Frontal cortex (tissue), 4 donors: ENCODE data around the gene ENO1. TPM values are rescaled to one million over a fixed set of nuclear protein-coding genes. Genes with fewer than 3 reads are reported as not detected.
"Not testable (repeated sequence)": the region's sequence is repeated elsewhere in the genome, so short reads cannot be mapped to it uniquely, and the experiment has no call there.

ENCODE experiments used
- DNase-seq, 2 donors: peaks; one replicate each; pipeline ENCODE4 v3.0.0; 2012; ENCODE audit warnings: low spot score in 2 of 2
- FAIRE-seq: peaks from 2 replicates; lab custom pipeline; 2012; peaks lifted over from hg19 to GRCh38; lab: Jason Lieb, UNC
- total RNA-seq: library from RNA; depleted of rRNA; stranded (reverse); fragments of >200 nt; gene quantifications from one replicate; pipeline ENCODE4 v1.2.3, GENCODE V29; 2014
- donor health status: control.
- donor health status: control.
- donor health status: control.

Gene ENO1
- total RNA-seq, 1 donor from 2014 or later = 261 TPM

GRCh38 chr1:8898418-8898817 is 19.9 kb upstream of the ENO1 start:
- DNase-seq = not testable (repeated sequence)

GRCh38 chr1:8897505-8897904 is 19.0 kb upstream of the ENO1 start:
- FAIRE-seq, DNase-seq: not testable (repeated sequence)

More at GRCh38 chr1:8898418-8898817, 19.9 kb upstream of the ENO1 start:
- FAIRE-seq = not testable (repeated sequence)

- not testable (repeated sequence) for DNase-seq, FAIRE-seq
Observed at GRCh38 chr1:8896775-8897174, 18.3 kb upstream of the ENO1 start.

GRCh38 chr1:8892026-8892425 is 13.5 kb upstream of the ENO1 start:
- FAIRE-seq (no peak), DNase-seq (no peak)

GRCh38 chr1:8891401-8891800 is 12.9 kb upstream of the ENO1 start:
- no peak for FAIRE-seq
- DNase-seq = no peak

- no peak for FAIRE-seq
- peak; percentile 64 to 75 for DNase-seq
Observed at GRCh38 chr1:8889925-8890785, 11.7 kb upstream of the ENO1 start.

- FAIRE-seq (no peak), DNase-seq (no peak)
Observed at GRCh38 chr1:8889103-8889846, 10.8 kb upstream of the ENO1 start.

- FAIRE-seq = no peak
Observed at GRCh38 chr1:8886589-8886988, 8.1 kb upstream of the ENO1 start.

GRCh38 chr1:8886031-8886524 is 7.6 kb upstream of the ENO1 start:
- not testable (repeated sequence) for FAIRE-seq, DNase-seq

More at GRCh38 chr1:8886589-8886988, 8.1 kb upstream of the ENO1 start:
- no peak for DNase-seq

GRCh38 chr1:8884105-8884504 is 5.6 kb upstream of the ENO1 start:
- FAIRE-seq, DNase-seq: not testable (repeated sequence)

- FAIRE-seq = no peak
Observed at GRCh38 chr1:8883491-8883890, 5.0 kb upstream of the ENO1 start.

GRCh38 chr1:8879922-8880676 is 1.6 kb upstream of the ENO1 start:
- no peak for FAIRE-seq

More at GRCh38 chr1:8883491-8883890, 5.0 kb upstream of the ENO1 start:
- no peak for DNase-seq

GRCh38 chr1:8879464-8879921 is 1.0 kb upstream of the ENO1 start:
- no peak for DNase-seq
- FAIRE-seq = no peak

More at GRCh38 chr1:8879922-8880676, 1.6 kb upstream of the ENO1 start:
- DNase-seq = peak in 1 of 2 donors; percentile 50

GRCh38 chr1:8878698-8879463 is 395 bp upstream of the ENO1 start:
- DNase-seq = peak; percentile 97 to 99
- no peak for FAIRE-seq

GRCh38 chr1:8876087-8876486 is 2.4 kb downstream of the ENO1 start:
- DNase-seq = no peak
- FAIRE-seq = no peak

- DNase-seq = no peak
- FAIRE-seq = no peak
Observed at GRCh38 chr1:8875216-8875861, 3.1 kb downstream of the ENO1 start.

- no peak for FAIRE-seq
- DNase-seq = no peak
Observed at GRCh38 chr1:8874230-8875201, 4.0 kb downstream of the ENO1 start.
